ENCODE measurements around the gene ZFR. TPM values are rescaled to one million over a fixed set of nuclear protein-coding genes. Genes with fewer than 3 reads are reported as not detected.
A peak's percentile ranks its signal among the peaks of the same experiment; 100 is the strongest.

The ZFR gene
- total and polyA plus RNA-seq, 11 donors = 18.2 to 79.9 (median 57.8) TPM

GRCh38 chr5:32309761-32310160 lies 134.8 kb downstream of the ZFR start:
- ATAC-seq (no peak), DNase-seq (no peak)
- Histone ChIP-seq H3K9me3 (no peaks in the 10 kb centered on the region), H3K4me3 (no peak overlapping the region), H3K36me3 (no peaks in the 10 kb centered on the region), H3K27ac (peak overlapping the region in 1 of 12 donors; percentile 46), H3K4me1 (peaks cover 4 to 63% (median 44%) of the 10 kb centered on the region in 12 donors), H3K27me3 (no peaks in the 10 kb centered on the region)
- no peak for TF ChIP-seq POLR2A (IDR thresholded peaks at IDR 0.05)
- no peak for TF ChIP-seq CTCF (IDR thresholded peaks at IDR 0.05)
- intact Hi-C loops (cut with DNase I) = loop anchor here in 7 of 10 donors (2.0 to 10.0 kb wide), 5 partner anchors 32 to 77 kb away; no protein-coding TSS in a partner anchor
- 63 to 72% (median 70%) methylated on average over 6 of the region's 6 CpGs for WGBS, 4 donors

- intact Hi-C loops (cut with DNase I) = loop anchor here in 1 of 10 donors (2.0 kb wide), 1 partner anchor 32 kb away; no protein-coding TSS in a partner anchor
- Histone ChIP-seq H3K36me3 (no peaks in the 10 kb centered on the region), H3K4me1 (peaks cover 4 to 67% (median 44%) of the 10 kb centered on the region in 12 donors), H3K27me3 (no peaks in the 10 kb centered on the region), H3K4me3 (no peak overlapping the region), H3K27ac (peak overlapping the region in 7 of 12 donors; percentile 5 to 63 (median 40)), H3K9me3 (no peaks in the 10 kb centered on the region)
- TF ChIP-seq POLR2A (IDR thresholded peaks at IDR 0.05) (no peak), CTCF (IDR thresholded peaks at IDR 0.05) (no peak)
- no peak for ATAC-seq
- WGBS, 4 donors = 29 to 40% (median 37%) methylated on average over 3 of the region's 3 CpGs
- no peak for DNase-seq
These were observed 135.6 kb downstream of the ZFR start for GRCh38 chr5:32308946-32309345.

GRCh38 chr5:32307769-32308194 lies 136.8 kb downstream of the ZFR start:
- H3K4me1 ChIP-seq = peaks cover 4 to 66% (median 42%) of the 10 kb centered on the region in 12 donors
- H3K36me3 ChIP-seq = no peaks in the 10 kb centered on the region
- DNase-seq (no peak), ATAC-seq (no peak)
- TF ChIP-seq CTCF (IDR thresholded peaks at IDR 0.05) (no peak), POLR2A (IDR thresholded peaks at IDR 0.05) (no peak)
- WGBS, 4 donors = 94 to 98% (median 96%) methylated on average over 4 of the region's 4 CpGs
- H3K9me3 ChIP-seq = no peaks in the 10 kb centered on the region
- intact Hi-C loops (cut with DNase I) = loop anchor here in 1 of 10 donors (2.0 kb wide), 1 partner anchor 31 kb away; no protein-coding TSS in a partner anchor
- no peaks in the 10 kb centered on the region for H3K27me3 ChIP-seq
- no peak overlapping the region for H3K4me3 ChIP-seq
- no peak overlapping the region for H3K27ac ChIP-seq

- H3K36me3 ChIP-seq = peaks cover 0 to 10% (median 0%) of the 10 kb centered on the region in 9 donors
- DNase-seq = no peak
- peak in 2 of 4 donors; percentile 31 to 34 for ATAC-seq
- 56 to 68% (median 58%) methylated on average over 5 of the region's 5 CpGs for WGBS, 4 donors
- intact Hi-C loops (cut with DNase I) = no loop called here
- H3K4me3 ChIP-seq = no peak overlapping the region
- H3K27ac ChIP-seq = no peak overlapping the region
- H3K27me3 ChIP-seq = no peaks in the 10 kb centered on the region
- no peak for TF ChIP-seq POLR2A (IDR thresholded peaks at IDR 0.05)
- H3K4me1 ChIP-seq = peaks cover 0 to 51% (median 25%) of the 10 kb centered on the region in 12 donors
- H3K9me3 ChIP-seq = no peaks in the 10 kb centered on the region
These were observed 139.9 kb downstream of the ZFR start for GRCh38 chr5:32304622-32305021.

MicroRNAs within 50 kb of the gene (microRNA counts, 767-probe panel; counts per million panel counts)
- microRNA hsa-miR-579 = 2,134 to 2,586 counts per million in 2 donors

Small RNA genes lying within 50 kb of the gene (microRNA-seq; reads per million reads assigned to microRNA genes)
- gene MIR579 = 4.1 to 7.7 (median 4.2) reads per million in 4 donors

Other genes starting within 250 kb of the ZFR start
- gene MTMR12, start 131.8 kb downstream of the ZFR start, total RNA-seq = 10 to 100 TPM; 13.3 to 28.7 (median 21.3) TPM
- gene MTMR12, start 131.8 kb downstream of the ZFR start, polyA plus RNA-seq = 10 to 100 TPM in 1 of 2 donors, 1 to 10 TPM in 1; 3.4 to 12.0 TPM
- 100 to 1,000 TPM; 118 to 244 (median 197) TPM for gene SUB1, start 140.8 kb upstream of the ZFR start, total RNA-seq
- gene SUB1, start 140.8 kb upstream of the ZFR start, polyA plus RNA-seq = 100 to 1,000 TPM; 127 to 146 TPM